Measurements from ENCODE around the gene MCUB.
"Not testable (repeated sequence)": the region's sequence is repeated elsewhere in the genome, so short reads cannot be mapped to it uniquely, and the experiment has no call there.

MCUB gene

GRCh38 chr4:109631532-109632108 lies 71.6 kb downstream of the MCUB start:
- FAIRE-seq = no peak

GRCh38 chr4:109640644-109641043 lies 80.6 kb downstream of the MCUB start:
- no peak for FAIRE-seq

- FAIRE-seq = no peak
Observed at GRCh38 chr4:109645874-109646710, 86.0 kb downstream of the MCUB start.

- no peak for FAIRE-seq
Observed at GRCh38 chr4:109648266-109648996, 88.4 kb downstream of the MCUB start.

- FAIRE-seq = no peak
Observed at GRCh38 chr4:109648997-109649575, 89.0 kb downstream of the MCUB start.

- no peak for FAIRE-seq
Observed at GRCh38 chr4:109649872-109650271, 89.8 kb downstream of the MCUB start.

- FAIRE-seq = no peak
Observed at GRCh38 chr4:109655396-109655795, 95.3 kb downstream of the MCUB start.

- no peak for FAIRE-seq
Observed at GRCh38 chr4:109657854-109658418, 97.9 kb downstream of the MCUB start.

GRCh38 chr4:109658871-109659410 lies 98.9 kb downstream of the MCUB start:
- no peak for FAIRE-seq

GRCh38 chr4:109662116-109662515 lies 102.1 kb downstream of the MCUB start:
- no peak for FAIRE-seq

GRCh38 chr4:109662771-109663170 lies 102.7 kb downstream of the MCUB start:
- FAIRE-seq = no peak

GRCh38 chr4:109665783-109666485 lies 105.9 kb downstream of the MCUB start:
- no peak for FAIRE-seq

- no peak for FAIRE-seq
Observed at GRCh38 chr4:109671350-109671749, 111.3 kb downstream of the MCUB start.

- FAIRE-seq = no peak
Observed at GRCh38 chr4:109672169-109672930, 112.3 kb downstream of the MCUB start.

- no peak for FAIRE-seq
Observed at GRCh38 chr4:109673303-109673702, 113.3 kb downstream of the MCUB start.

- FAIRE-seq = no peak
Observed at GRCh38 chr4:109675181-109675580, 115.1 kb downstream of the MCUB start.

GRCh38 chr4:109675843-109676242 lies 115.8 kb downstream of the MCUB start:
- FAIRE-seq = no peak

GRCh38 chr4:109676886-109677285 lies 116.8 kb downstream of the MCUB start:
- FAIRE-seq = no peak

- FAIRE-seq = not testable (repeated sequence)
Observed at GRCh38 chr4:109678472-109678871, 118.4 kb downstream of the MCUB start.

- FAIRE-seq = not testable (repeated sequence)
Observed at GRCh38 chr4:109678925-109679324, 118.9 kb downstream of the MCUB start.

GRCh38 chr4:109682875-109683274 lies 122.8 kb downstream of the MCUB start:
- FAIRE-seq = no peak
